Skeletal muscle tissue (tissue), 4 donors: ENCODE measurements around the gene PLAGL1. TPM values are rescaled to one million over a fixed set of nuclear protein-coding genes. Genes with fewer than 3 reads are reported as not detected.

Experiments
- H3K27ac ChIP-seq: one replicate; pipeline ENCODE4 v1.7.0; 2013; ENCODE audit warnings: mild to moderate bottlenecking, low read depth, low read length, inconsistent platforms
- H3K27me3 ChIP-seq, 3 donors: one replicate each; pipeline ENCODE4 v1.7.0; 2013; ENCODE audit warnings: low read length in 3 of 3; ENCODE audit not compliant: control insufficient read depth in 3 of 3, insufficient read depth in 3 of 3
- H3K36me3 ChIP-seq, 3 donors: one replicate each; pipeline ENCODE4 v1.7.0; 2013; ENCODE audit warnings: low read length in 3 of 3; ENCODE audit not compliant: control insufficient read depth in 3 of 3, insufficient read depth in 3 of 3
- H3K4me1 ChIP-seq, 3 donors: one replicate each; pipeline ENCODE4 v1.7.0; 2013; ENCODE audit warnings: low read length in 3 of 3, mild to moderate bottlenecking in 3 of 3; ENCODE audit not compliant: control insufficient read depth in 3 of 3, insufficient read depth in 3 of 3
- H3K4me3 ChIP-seq, 3 donors: one replicate each; pipeline ENCODE4 v1.7.0; 2013; ENCODE audit warnings: low read length in 3 of 3
- H3K9ac ChIP-seq, 3 donors: one replicate each; pipeline ENCODE4 v1.7.0; 2013; ENCODE audit warnings: low read length in 3 of 3, mild to moderate bottlenecking in 3 of 3, moderate library complexity in 2 of 3, low read depth in 1 of 3
- H3K9me3 ChIP-seq, 3 donors: one replicate each; pipeline ENCODE4 v1.7.0; 2013; ENCODE audit warnings: low read length in 3 of 3; ENCODE audit not compliant: control insufficient read depth in 3 of 3
- total RNA-seq: library from RNA; depleted of rRNA; stranded (reverse); fragments of >200 nt; gene quantifications from one replicate; pipeline ENCODE4 v1.2.3, GENCODE V29; 2014
- donor health status: Osteomylitis.

Gene PLAGL1
- total RNA-seq, 1 donor from 2014 or later = 58.5 TPM

DNA sequence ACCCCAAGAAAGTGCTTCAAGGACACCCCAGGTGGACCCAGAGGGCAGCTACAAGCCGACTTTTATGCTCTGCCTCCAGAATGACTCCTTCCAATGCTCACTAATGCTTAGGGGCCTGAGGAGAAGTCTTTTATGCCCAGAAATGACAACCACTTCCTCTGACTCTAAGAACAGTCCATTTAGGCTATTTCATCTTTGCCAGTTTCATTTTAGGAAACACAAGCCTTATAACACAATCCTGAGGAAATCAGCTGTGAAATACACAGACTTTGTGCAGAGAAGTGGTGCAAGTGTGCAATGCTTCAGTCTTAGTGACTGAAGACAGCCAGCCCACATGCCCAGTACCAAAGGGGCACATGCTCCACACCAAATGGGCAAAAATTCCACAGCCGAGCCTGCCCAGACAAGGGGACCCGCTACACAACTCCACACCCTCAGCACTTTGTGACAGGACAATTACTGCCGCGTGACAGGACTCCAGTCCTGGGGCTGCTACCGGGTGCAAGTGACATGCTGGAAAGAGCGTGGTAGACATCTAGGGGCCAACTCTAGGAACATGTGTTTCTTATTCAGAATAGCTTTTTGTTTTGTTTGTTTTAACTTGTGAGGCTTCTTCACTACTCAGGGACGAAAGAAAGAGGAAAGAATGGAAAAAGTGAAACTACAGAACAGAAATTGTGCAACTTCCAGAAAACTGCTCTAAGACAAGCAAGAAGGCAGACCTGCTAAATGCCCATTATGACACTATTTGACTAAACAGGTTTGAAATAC, 28.2 kb upstream of the PLAGL1 start:
- H3K9ac ChIP-seq = no peak overlapping the region

DNA sequence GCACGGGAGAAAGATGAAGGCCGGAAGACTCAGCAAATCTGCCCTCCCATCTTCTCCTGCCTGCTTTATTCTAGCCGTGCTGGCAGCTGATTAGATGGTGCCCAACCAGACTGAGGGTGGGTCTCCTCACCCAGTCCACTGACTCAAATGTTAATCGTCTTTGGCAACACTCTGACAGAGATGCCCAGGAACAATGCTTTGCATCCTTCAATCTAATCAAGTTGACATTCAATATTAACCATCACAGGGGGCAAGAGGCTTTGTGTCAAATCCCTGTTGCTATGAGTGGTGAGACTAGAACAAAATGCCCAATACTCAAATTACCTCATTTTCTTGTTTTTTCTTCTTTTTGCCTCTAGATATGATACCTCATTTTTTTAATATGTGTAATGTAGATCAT, 27.4 kb upstream of the PLAGL1 start:
- Histone ChIP-seq H3K9me3 (peaks cover 0 to 2% (median 0%) of the 10 kb centered on the region in 3 donors), H3K36me3 (no peaks in the 10 kb centered on the region), H3K27ac (no peak overlapping the region), H3K4me3 (no peak overlapping the region), H3K4me1 (peaks cover 0 to 2% (median 2%) of the 10 kb centered on the region in 3 donors), H3K27me3 (no peaks in the 10 kb centered on the region), H3K9ac (no peak overlapping the region)

More for the DNA sequence above, 28.2 kb upstream of the PLAGL1 start:
- peak overlapping the region in 2 of 3 donors; percentile 24 to 55 for H3K4me3 ChIP-seq
- H3K9me3 ChIP-seq = peaks cover 0 to 2% (median 0%) of the 10 kb centered on the region in 3 donors
- peaks cover 0 to 2% (median 2%) of the 10 kb centered on the region in 3 donors for H3K4me1 ChIP-seq
- H3K27me3 ChIP-seq = no peaks in the 10 kb centered on the region
- H3K27ac ChIP-seq = peak overlapping the region; percentile 16
- no peaks in the 10 kb centered on the region for H3K36me3 ChIP-seq

DNA sequence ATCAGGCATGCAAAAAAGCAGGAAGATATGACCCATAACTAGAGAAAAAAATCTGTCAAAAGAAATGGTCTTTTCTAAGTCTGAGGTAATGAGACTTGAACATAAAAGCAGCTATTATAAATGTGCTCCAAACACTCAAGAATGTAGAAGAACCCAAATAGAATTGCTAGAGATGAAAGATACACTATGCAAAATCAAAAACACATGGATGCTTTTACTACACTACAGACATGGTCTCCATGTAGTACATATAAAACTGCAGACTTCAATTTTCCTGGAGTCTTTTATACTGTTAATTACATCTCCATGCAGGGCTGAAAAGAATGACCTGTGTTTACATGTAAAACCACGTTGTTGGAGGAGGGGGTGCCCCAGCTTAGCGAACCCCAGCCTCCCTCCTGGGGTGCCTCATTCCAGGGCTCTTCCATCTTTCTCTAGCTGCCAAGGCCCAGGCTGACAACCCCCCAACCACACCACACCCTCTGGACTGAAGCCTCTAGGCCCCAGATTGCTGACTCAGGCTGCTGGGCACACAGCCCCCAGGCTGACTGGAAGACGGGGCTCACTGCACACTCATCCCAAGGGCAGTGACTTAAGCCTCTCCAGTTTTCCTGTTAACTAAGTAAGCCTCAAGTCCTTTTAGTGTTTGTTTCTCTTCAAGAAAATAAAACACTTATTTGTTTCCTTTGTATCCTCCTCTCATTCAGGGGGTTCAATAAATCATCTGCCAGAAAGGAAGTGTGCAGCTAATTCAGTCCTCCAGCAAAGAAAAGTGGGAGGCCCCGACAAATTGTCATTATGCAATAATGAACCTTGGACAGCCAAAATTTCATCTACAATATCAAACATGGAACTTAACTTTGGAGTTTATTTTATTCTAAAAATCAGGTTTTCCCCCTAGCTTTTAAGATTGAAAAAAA, 26.0 kb upstream of the PLAGL1 start:
- Histone ChIP-seq H3K9me3 (peaks cover 0 to 2% (median 0%) of the 10 kb centered on the region in 3 donors), H3K4me1 (peaks cover 0 to 2% (median 2%) of the 10 kb centered on the region in 3 donors), H3K27me3 (no peaks in the 10 kb centered on the region), H3K4me3 (no peak overlapping the region), H3K9ac (no peak overlapping the region), H3K27ac (no peak overlapping the region), H3K36me3 (no peaks in the 10 kb centered on the region)

DNA sequence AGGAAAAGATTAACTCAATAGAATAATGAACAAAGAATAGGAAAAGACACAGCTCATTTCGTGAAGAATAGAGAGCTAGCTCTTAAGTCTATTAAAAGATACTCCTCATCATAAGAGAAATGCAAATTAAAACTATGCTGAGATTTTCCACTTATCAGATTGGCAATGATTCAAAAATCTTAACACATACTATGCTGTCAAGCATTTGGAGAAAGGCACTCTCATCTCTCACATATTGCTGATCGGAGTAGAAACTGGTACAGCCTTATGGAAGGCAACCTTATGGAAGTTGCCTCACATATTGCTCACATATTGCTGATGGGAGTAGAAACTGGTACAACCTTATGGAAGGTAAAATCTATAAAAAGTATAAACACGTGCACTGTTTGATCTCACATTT, 21.4 kb upstream of the PLAGL1 start:
- Histone ChIP-seq H3K9me3 (peaks cover 0 to 2% (median 0%) of the 10 kb centered on the region in 3 donors), H3K4me3 (no peak overlapping the region), H3K36me3 (no peaks in the 10 kb centered on the region), H3K27me3 (no peaks in the 10 kb centered on the region), H3K27ac (no peak overlapping the region), H3K9ac (no peak overlapping the region), H3K4me1 (no peaks in the 10 kb centered on the region)

DNA sequence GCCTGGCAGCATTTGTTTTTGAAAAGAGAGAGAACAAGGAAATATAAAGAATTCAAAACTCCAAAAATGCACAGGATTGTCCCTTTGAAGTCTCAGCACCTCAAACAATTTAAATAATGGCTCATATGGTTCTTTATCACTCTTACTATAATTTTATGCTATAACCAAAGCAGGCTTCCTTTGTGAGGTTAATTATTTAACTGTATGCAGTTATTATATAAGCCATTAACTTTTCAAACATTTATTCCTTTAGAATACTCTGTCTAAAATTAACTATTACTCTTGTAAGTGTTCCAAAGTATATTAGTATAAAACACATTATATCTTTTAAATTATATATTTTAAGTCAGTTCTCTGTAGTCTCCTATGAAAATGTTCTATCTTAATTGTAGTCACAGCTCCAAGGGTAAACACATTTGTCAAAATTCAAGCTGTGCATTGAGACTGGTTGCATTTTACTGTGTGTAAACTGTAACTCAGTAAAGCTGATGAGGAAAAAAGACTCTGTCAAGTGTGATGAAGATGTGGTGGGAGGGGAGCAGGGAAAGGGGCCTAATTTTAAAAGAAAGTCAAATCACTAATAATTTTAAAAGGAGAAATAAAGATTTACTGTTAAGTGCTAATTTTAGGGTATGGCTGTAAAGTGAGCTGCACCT, 20.0 kb upstream of the PLAGL1 start:
- Histone ChIP-seq H3K27me3 (no peaks in the 10 kb centered on the region), H3K4me1 (no peaks in the 10 kb centered on the region), H3K9me3 (no peaks in the 10 kb centered on the region), H3K9ac (no peak overlapping the region), H3K27ac (no peak overlapping the region), H3K4me3 (no peak overlapping the region), H3K36me3 (no peaks in the 10 kb centered on the region)

DNA sequence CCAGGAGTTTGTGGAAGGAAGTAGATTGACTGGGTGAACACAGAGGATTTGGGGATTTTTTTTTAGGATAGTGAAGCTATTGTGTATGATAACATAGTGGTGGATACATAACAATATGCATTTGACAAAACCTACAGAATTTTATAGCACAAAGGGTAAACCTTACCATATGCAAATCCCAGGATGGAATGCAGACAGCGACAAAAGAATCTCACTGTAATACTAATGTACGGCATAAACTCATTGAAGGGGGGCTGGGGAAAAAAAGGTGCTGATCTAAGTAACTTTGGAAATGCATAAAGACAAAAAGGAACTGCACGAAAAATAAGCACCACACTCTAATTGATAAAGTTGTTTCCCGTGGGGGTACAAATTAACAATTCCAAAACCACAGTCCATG, 15.2 kb upstream of the PLAGL1 start:
- no peaks in the 10 kb centered on the region for H3K27me3 ChIP-seq
- no peaks in the 10 kb centered on the region for H3K9me3 ChIP-seq
- no peak overlapping the region for H3K9ac ChIP-seq
- no peak overlapping the region for H3K4me3 ChIP-seq
- H3K4me1 ChIP-seq = no peaks in the 10 kb centered on the region
- H3K27ac ChIP-seq = no peak overlapping the region
- no peaks in the 10 kb centered on the region for H3K36me3 ChIP-seq

DNA sequence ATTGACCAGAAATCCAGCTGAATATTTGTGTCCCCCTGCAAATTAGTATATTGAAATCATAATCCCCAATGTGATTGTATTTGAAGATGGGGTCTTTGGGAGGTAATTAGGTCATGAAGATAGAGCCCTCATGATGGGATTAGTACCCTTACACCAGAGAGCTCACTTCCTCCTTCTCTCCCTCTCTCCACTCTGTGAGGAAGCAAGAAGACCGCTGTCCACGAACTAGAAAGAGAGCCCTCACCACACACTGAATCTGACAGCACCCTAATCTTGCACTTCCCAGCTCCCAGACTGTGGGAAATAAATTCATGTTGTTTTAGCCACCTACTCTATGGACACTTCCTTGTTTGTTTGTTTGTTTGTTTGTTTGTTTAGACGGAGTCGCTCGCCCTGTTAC, 11.9 kb upstream of the PLAGL1 start:
- H3K36me3 ChIP-seq = no peaks in the 10 kb centered on the region
- no peaks in the 10 kb centered on the region for H3K4me1 ChIP-seq
- H3K4me3 ChIP-seq = no peak overlapping the region
- no peak overlapping the region for H3K9ac ChIP-seq
- no peak overlapping the region for H3K27ac ChIP-seq
- no peaks in the 10 kb centered on the region for H3K9me3 ChIP-seq
- no peaks in the 10 kb centered on the region for H3K27me3 ChIP-seq

DNA sequence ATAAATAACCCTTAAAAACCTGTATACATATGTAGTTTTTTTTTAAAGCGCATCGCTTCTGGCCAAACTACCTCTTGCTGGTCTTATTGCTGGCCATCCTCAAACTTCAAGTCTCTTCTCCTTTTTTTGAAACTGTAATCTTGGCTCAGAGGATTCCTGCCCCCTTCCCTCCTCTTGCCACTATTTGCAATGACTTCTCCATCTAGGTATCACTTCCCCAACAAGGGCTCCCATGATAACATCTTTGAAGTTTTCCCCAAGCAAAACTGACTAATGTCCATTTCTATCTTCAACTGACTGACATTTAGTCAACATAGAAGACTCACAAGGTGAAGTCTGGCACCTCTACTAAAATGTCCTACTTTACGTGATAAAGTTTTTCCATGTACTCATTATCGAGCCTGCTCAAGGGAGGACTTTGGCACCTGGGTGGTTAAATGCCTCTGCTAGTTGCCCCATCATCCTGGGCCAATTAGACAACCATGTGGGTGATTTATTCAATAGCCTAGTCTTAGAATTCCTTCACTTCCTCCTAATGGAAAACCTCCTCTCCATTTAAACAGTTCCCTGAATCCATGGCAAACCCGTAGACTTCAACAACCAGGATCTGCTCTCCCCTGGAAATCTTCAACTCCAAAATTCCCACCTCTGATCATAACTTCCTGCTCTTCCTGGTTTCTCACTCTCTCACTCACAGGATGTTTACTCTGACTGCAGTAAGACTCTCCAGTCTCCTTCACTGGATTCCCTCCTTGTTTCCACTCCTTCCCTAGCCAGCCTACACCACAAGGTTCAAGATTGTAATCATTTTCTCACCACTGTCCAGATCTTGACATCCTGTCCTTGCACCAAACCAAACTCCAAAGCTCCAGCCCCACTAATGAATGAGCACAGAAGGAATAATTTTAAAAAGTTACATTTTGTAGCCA, 9.4 kb upstream of the PLAGL1 start:
- no peaks in the 10 kb centered on the region for H3K27me3 ChIP-seq
- H3K9ac ChIP-seq = no peak overlapping the region
- H3K9me3 ChIP-seq = no peaks in the 10 kb centered on the region
- H3K36me3 ChIP-seq = no peaks in the 10 kb centered on the region
- H3K27ac ChIP-seq = no peak overlapping the region
- no peak overlapping the region for H3K4me3 ChIP-seq
- no peaks in the 10 kb centered on the region for H3K4me1 ChIP-seq

DNA sequence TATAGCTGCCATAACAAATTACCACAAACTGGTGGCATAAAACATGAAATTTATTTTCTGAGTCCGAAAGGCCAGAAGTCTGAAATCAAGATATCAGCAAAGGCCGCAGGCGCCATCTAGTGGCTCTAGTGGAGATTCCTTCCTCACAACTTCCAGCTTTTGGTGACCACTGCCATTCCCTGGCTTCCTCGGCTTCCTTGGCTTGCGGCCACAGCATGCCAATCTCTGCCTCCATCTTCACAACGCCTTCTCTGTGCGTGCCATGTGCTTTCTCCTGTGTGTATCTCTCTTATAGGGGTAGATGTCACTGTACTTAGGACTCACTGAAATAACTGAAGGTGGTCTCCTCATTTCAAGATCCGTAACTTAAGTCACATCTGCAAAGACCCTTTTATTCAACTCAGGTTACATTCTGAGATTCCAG, 5.4 kb upstream of the PLAGL1 start:
- Histone ChIP-seq H3K9ac (no peak overlapping the region), H3K4me3 (no peak overlapping the region), H3K9me3 (no peaks in the 10 kb centered on the region), H3K27me3 (no peaks in the 10 kb centered on the region), H3K27ac (no peak overlapping the region), H3K4me1 (no peaks in the 10 kb centered on the region), H3K36me3 (no peaks in the 10 kb centered on the region)
